K562 (cell line): Measurements from ENCODE around the gene ERLEC1.

Source experiments
- EP300 ChIP-seq: IDR thresholded peaks from 2 replicates; pipeline ENCODE4 v1.6.1; 2012; ENCODE audit warnings: low read length, improper control_type of control experiment
- GABPA ChIP-seq: fragments of 200-800 bp; sonication (Bioruptor generic); conservative IDR thresholded peaks from 2 replicates; pipeline ENCODE4 v1.6.1; 2016; ENCODE audit warnings: low read depth, missing genetic modification characterization, missing compliant biosample characterization
- MXI1 ChIP-seq: IDR thresholded peaks from 2 replicates; pipeline ENCODE4 v1.6.1; 2011; ENCODE audit warnings: low read depth, mild to moderate bottlenecking, improper control_type of control experiment, low read length
- NFXL1 ChIP-seq: fragments of 450-650 bp; formaldehyde crosslinking; IDR thresholded peaks from 2 replicates; pipeline ENCODE4 v1.4.0; 2021; ENCODE audit warnings: mild to moderate bottlenecking
- SP1 ChIP-seq: sonication (generic); formaldehyde crosslinking; IDR thresholded peaks from 2 replicates; pipeline ENCODE4 v1.8.1; 2022; ENCODE audit warnings: mild to moderate bottlenecking, missing genetic modification reagents
- ZSCAN29 ChIP-seq: fragments of 450-650 bp; IDR thresholded peaks from 2 replicates; pipeline ENCODE4 v1.6.1; 2017
- TF ChIP-seq, protein P1 (sequence below), 2 experiments: fragments of 450-650 bp; conservative IDR thresholded peaks; 2 replicates each; pipeline ENCODE4 v1.6.1; 2017; ENCODE audit warnings: mild to moderate bottlenecking in 2 of 2, moderate library complexity in 2 of 2
- TF ChIP-seq, protein P2 (sequence below): fragments of 150-350 bp; conservative IDR thresholded peaks from 2 replicates; pipeline ENCODE4 v1.6.1; 2014; ENCODE audit warnings: low read length
- TF ChIP-seq, protein P3 (sequence below): fragments of 250-450 bp; sonication (Bioruptor Pico); IDR thresholded peaks from 2 replicates; pipeline ENCODE4 v1.4.0; 2020; ENCODE audit warnings: mild to moderate bottlenecking, moderate library complexity, borderline replicate concordance
- TF ChIP-seq, protein P4 (sequence below), 2 experiments: fragments of 450-650 bp; formaldehyde crosslinking in 1 of 2; IDR thresholded peaks; 2 replicates each; pipeline versions ENCODE4 v1.4.0 to v1.6.1; 2014 to 2020; ENCODE audit warnings: mild to moderate bottlenecking in 2 of 2, borderline replicate concordance in 1 of 2, low read depth in 1 of 2
- TF ChIP-seq, protein P5 (sequence below): sonication (generic); formaldehyde crosslinking; IDR thresholded peaks from 2 replicates; pipeline ENCODE4 v1.8.0; 2022; ENCODE audit warnings: missing genetic modification reagents, mild to moderate bottlenecking, borderline replicate concordance
- TF ChIP-seq, protein P6 (sequence below), 3 experiments: IDR thresholded peaks in 2 of 3; conservative IDR thresholded peaks in 1 of 3; 2 replicates each; pipeline ENCODE4 v1.5.1; 2011 to 2012; ENCODE audit warnings: low read length in 3 of 3, mild to moderate bottlenecking in 3 of 3, control low read depth in 2 of 3, improper control_type of control experiment in 1 of 3, inconsistent platforms in 1 of 3, low read depth in 1 of 3, mixed read lengths in 1 of 3, moderate library complexity in 1 of 3; ENCODE audit not compliant: insufficient read depth in 2 of 3

DNA sequence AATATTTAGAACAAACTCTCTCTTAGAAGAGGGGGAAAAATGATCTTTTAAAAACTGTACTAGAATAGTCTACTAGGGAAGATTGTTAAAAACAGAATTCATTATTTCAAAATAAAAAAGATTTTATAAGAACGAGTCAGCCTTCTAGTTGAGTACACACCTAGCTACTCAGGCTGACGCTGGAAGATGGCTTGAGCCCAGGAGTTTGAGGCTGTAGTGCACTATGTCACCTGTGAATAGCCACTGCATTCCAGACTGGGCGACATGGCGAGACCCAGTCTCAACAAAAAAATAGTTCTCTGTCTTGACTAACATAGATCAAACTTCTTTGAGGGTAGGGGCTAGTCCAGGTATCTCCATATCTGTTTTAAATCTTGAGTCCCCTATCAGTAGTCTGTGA lies 33.9 kb downstream of the ERLEC1 start:
- TF ChIP-seq, protein P1, sequence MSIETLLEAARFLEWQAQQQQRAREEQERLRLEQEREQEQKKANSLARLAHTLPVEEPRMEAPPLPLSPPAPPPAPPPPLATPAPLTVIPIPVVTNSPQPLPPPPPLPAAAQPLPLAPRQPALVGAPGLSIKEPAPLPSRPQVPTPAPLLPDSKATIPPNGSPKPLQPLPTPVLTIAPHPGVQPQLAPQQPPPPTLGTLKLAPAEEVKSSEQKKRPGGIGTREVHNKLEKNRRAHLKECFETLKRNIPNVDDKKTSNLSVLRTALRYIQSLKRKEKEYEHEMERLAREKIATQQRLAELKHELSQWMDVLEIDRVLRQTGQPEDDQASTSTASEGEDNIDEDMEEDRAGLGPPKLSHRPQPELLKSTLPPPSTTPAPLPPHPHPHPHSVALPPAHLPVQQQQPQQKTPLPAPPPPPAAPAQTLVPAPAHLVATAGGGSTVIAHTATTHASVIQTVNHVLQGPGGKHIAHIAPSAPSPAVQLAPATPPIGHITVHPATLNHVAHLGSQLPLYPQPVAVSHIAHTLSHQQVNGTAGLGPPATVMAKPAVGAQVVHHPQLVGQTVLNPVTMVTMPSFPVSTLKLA (conservative IDR thresholded peaks at IDR 0.05) = no peak
- TF ChIP-seq, protein P2, sequence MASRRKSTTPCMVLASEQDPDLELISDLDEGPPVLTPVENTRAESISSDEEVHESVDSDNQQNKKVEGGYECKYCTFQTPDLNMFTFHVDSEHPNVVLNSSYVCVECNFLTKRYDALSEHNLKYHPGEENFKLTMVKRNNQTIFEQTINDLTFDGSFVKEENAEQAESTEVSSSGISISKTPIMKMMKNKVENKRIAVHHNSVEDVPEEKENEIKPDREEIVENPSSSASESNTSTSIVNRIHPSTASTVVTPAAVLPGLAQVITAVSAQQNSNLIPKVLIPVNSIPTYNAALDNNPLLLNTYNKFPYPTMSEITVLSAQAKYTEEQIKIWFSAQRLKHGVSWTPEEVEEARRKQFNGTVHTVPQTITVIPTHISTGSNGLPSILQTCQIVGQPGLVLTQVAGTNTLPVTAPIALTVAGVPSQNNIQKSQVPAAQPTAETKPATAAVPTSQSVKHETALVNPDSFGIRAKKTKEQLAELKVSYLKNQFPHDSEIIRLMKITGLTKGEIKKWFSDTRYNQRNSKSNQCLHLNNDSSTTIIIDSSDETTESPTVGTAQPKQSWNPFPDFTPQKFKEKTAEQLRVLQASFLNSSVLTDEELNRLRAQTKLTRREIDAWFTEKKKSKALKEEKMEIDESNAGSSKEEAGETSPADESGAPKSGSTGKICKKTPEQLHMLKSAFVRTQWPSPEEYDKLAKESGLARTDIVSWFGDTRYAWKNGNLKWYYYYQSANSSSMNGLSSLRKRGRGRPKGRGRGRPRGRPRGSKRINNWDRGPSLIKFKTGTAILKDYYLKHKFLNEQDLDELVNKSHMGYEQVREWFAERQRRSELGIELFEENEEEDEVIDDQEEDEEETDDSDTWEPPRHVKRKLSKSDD = no peak
- TF ChIP-seq, protein P3, sequence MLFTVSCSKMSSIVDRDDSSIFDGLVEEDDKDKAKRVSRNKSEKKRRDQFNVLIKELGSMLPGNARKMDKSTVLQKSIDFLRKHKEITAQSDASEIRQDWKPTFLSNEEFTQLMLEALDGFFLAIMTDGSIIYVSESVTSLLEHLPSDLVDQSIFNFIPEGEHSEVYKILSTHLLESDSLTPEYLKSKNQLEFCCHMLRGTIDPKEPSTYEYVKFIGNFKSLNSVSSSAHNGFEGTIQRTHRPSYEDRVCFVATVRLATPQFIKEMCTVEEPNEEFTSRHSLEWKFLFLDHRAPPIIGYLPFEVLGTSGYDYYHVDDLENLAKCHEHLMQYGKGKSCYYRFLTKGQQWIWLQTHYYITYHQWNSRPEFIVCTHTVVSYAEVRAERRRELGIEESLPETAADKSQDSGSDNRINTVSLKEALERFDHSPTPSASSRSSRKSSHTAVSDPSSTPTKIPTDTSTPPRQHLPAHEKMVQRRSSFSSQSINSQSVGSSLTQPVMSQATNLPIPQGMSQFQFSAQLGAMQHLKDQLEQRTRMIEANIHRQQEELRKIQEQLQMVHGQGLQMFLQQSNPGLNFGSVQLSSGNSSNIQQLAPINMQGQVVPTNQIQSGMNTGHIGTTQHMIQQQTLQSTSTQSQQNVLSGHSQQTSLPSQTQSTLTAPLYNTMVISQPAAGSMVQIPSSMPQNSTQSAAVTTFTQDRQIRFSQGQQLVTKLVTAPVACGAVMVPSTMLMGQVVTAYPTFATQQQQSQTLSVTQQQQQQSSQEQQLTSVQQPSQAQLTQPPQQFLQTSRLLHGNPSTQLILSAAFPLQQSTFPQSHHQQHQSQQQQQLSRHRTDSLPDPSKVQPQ (CRISPR knock-in tag) = no peak
- TF ChIP-seq MXI1 = no peak
- TF ChIP-seq, protein P4, sequence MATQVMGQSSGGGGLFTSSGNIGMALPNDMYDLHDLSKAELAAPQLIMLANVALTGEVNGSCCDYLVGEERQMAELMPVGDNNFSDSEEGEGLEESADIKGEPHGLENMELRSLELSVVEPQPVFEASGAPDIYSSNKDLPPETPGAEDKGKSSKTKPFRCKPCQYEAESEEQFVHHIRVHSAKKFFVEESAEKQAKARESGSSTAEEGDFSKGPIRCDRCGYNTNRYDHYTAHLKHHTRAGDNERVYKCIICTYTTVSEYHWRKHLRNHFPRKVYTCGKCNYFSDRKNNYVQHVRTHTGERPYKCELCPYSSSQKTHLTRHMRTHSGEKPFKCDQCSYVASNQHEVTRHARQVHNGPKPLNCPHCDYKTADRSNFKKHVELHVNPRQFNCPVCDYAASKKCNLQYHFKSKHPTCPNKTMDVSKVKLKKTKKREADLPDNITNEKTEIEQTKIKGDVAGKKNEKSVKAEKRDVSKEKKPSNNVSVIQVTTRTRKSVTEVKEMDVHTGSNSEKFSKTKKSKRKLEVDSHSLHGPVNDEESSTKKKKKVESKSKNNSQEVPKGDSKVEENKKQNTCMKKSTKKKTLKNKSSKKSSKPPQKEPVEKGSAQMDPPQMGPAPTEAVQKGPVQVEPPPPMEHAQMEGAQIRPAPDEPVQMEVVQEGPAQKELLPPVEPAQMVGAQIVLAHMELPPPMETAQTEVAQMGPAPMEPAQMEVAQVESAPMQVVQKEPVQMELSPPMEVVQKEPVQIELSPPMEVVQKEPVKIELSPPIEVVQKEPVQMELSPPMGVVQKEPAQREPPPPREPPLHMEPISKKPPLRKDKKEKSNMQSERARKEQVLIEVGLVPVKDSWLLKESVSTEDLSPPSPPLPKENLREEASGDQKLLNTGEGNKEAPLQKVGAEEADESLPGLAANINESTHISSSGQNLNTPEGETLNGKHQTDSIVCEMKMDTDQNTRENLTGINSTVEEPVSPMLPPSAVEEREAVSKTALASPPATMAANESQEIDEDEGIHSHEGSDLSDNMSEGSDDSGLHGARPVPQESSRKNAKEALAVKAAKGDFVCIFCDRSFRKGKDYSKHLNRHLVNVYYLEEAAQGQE (IDR thresholded peaks at IDR 0.05; ENCODE audit: borderline replicate concordance) = no peak
- TF ChIP-seq, protein P4 (CRISPR knock-in tag; IDR thresholded peaks at IDR 0.05; ENCODE audit: low read depth) = no peak
- TF ChIP-seq, protein P5, sequence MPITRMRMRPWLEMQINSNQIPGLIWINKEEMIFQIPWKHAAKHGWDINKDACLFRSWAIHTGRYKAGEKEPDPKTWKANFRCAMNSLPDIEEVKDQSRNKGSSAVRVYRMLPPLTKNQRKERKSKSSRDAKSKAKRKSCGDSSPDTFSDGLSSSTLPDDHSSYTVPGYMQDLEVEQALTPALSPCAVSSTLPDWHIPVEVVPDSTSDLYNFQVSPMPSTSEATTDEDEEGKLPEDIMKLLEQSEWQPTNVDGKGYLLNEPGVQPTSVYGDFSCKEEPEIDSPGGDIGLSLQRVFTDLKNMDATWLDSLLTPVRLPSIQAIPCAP = no peak
- TF ChIP-seq, protein P6, sequence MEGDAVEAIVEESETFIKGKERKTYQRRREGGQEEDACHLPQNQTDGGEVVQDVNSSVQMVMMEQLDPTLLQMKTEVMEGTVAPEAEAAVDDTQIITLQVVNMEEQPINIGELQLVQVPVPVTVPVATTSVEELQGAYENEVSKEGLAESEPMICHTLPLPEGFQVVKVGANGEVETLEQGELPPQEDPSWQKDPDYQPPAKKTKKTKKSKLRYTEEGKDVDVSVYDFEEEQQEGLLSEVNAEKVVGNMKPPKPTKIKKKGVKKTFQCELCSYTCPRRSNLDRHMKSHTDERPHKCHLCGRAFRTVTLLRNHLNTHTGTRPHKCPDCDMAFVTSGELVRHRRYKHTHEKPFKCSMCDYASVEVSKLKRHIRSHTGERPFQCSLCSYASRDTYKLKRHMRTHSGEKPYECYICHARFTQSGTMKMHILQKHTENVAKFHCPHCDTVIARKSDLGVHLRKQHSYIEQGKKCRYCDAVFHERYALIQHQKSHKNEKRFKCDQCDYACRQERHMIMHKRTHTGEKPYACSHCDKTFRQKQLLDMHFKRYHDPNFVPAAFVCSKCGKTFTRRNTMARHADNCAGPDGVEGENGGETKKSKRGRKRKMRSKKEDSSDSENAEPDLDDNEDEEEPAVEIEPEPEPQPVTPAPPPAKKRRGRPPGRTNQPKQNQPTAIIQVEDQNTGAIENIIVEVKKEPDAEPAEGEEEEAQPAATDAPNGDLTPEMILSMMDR (IDR thresholded peaks at IDR 0.05 in 2 of 3, conservative IDR thresholded peaks at IDR 0.05 in 1 of 3; ENCODE audit: insufficient read depth in 2 of 3, low read depth in 1 of 3, low read length in 3 of 3) = no peak
- no peak for TF ChIP-seq EP300
- TF ChIP-seq NFXL1 (CRISPR knock-in tag) = no peak
- TF ChIP-seq ZSCAN29 = no peak
- no peak for TF ChIP-seq SP1
- no peak for TF ChIP-seq GABPA
